ENCODE results near the gene ERBB2.

GRCh38 chr17:39688945-39689344, 10.9 kb upstream of the ERBB2 start:
- no peak for TF ChIP-seq CTCF (IDR thresholded peaks at IDR 0.05 in 2 of 3, conservative IDR thresholded peaks at IDR 0.05 in 1 of 3; ENCODE audit: control insufficient read depth in 2 of 3, extremely low read depth in 1 of 3, insufficient read depth in 1 of 3, low read depth in 3 of 3, low read length in 3 of 3)
- no peak for TF ChIP-seq SRF (IDR thresholded peaks at IDR 0.05; ENCODE audit: low read depth in 2 of 2, low read length in 2 of 2)
- no peak for TF ChIP-seq EZH2 (IDR thresholded peaks at IDR 0.05; ENCODE audit: borderline replicate concordance, control insufficient read depth, low read depth, low read length)
- TF ChIP-seq SIX5 (IDR thresholded peaks at IDR 0.05; ENCODE audit: low read depth, low read length, severe bottlenecking): no peak
- TF ChIP-seq KAT2A (conservative IDR thresholded peaks at IDR 0.05; ENCODE audit: control insufficient read depth, low read depth, low read length): no peak
- no peak for TF ChIP-seq ZBTB33 (IDR thresholded peaks at IDR 0.05)
